GM12878 (cell line): ENCODE data around the gene IGLL5. TPM values are rescaled to one million over a fixed set of nuclear protein-coding genes. Genes with fewer than 3 reads are reported as not detected.

Source experiments
- CREB1 ChIP-seq: IDR thresholded peaks from 2 replicates; pipeline ENCODE4 v1.6.1; 2012; ENCODE audit warnings: low read depth, mild to moderate bottlenecking, inconsistent platforms
- CREM ChIP-seq: IDR thresholded peaks from 2 replicates; pipeline ENCODE4 v1.6.1; 2014; ENCODE audit warnings: antibody characterized with exemption, low read depth
- NFIC ChIP-seq: IDR thresholded peaks from 2 replicates; pipeline ENCODE4 v1.6.1; 2012; ENCODE audit warnings: low read depth, mild to moderate bottlenecking, inconsistent platforms, low read length, moderate library complexity
- NR2C1 ChIP-seq: fragments of 450-650 bp; IDR thresholded peaks from 2 replicates; pipeline ENCODE4 v1.6.1; 2017; ENCODE audit warnings: antibody characterized with exemption, mild to moderate bottlenecking, moderate library complexity
- PKNOX1 ChIP-seq: fragments of 450-650 bp; IDR thresholded peaks from 2 replicates; pipeline ENCODE4 v1.6.1; 2016; ENCODE audit warnings: mild to moderate bottlenecking
- YBX1 ChIP-seq: fragments of 450-650 bp; IDR thresholded peaks from 2 replicates; pipeline ENCODE4 v1.6.1; 2016; ENCODE audit warnings: antibody characterized with exemption
- polyA plus RNA-seq, 11 experiments: library from polyadenylated mRNA; depleted of rRNA in 4 of 11; unstranded in 6 of 11; stranded (reverse) in 5 of 11; fragments of >200 nt; fragmentation: Nextera tagmentation in 4 of 11; fragmentation: Illumina TruSeq in 1 of 11; extraction: Ambion mirVana in 4 of 11; extraction: Trizol in 1 of 11; gene quantifications; 1 replicate in 1 of 11; 2 replicates in 10 of 11; pipeline versions ENCODE4 v1.2.1 to v1.2.3, GENCODE V29; 2011 to 2016; ENCODE audit warnings: inconsistent platforms in 2 of 11, missing spikeins in 2 of 11, low read depth in 1 of 11
- total RNA-seq, 4 experiments: library from RNA; depleted of rRNA in 3 of 4; stranded (reverse); fragments of >200 nt in 3 of 4; fragmentation: Illumina TruSeq in 1 of 4; extraction: Trizol in 1 of 4; gene quantifications; 2 replicates each; pipeline versions ENCODE4 v1.2.1 to v1.2.3, GENCODE V29; 2013 to 2021
- TF ChIP-seq, protein P1 (sequence below): fragments of 450-650 bp; IDR thresholded peaks from 2 replicates; pipeline ENCODE4 v1.6.1; 2017; ENCODE audit warnings: mild to moderate bottlenecking, moderate library complexity

Gene IGLL5
- total and polyA plus RNA-seq, 10 of the 15 experiments (the other 5 are each of a cell fraction or from before 2014, with no cell fraction given), result not detected

GRCh38 chr22:22855085-22855484 is 32.5 kb upstream of the IGLL5 start (continued):
- TF ChIP-seq PKNOX1 (no peak), NR2C1 (no peak), NFIC (no peak), CREM (no peak), YBX1 (no peak), CREB1 (no peak)
- TF ChIP-seq, protein P1, sequence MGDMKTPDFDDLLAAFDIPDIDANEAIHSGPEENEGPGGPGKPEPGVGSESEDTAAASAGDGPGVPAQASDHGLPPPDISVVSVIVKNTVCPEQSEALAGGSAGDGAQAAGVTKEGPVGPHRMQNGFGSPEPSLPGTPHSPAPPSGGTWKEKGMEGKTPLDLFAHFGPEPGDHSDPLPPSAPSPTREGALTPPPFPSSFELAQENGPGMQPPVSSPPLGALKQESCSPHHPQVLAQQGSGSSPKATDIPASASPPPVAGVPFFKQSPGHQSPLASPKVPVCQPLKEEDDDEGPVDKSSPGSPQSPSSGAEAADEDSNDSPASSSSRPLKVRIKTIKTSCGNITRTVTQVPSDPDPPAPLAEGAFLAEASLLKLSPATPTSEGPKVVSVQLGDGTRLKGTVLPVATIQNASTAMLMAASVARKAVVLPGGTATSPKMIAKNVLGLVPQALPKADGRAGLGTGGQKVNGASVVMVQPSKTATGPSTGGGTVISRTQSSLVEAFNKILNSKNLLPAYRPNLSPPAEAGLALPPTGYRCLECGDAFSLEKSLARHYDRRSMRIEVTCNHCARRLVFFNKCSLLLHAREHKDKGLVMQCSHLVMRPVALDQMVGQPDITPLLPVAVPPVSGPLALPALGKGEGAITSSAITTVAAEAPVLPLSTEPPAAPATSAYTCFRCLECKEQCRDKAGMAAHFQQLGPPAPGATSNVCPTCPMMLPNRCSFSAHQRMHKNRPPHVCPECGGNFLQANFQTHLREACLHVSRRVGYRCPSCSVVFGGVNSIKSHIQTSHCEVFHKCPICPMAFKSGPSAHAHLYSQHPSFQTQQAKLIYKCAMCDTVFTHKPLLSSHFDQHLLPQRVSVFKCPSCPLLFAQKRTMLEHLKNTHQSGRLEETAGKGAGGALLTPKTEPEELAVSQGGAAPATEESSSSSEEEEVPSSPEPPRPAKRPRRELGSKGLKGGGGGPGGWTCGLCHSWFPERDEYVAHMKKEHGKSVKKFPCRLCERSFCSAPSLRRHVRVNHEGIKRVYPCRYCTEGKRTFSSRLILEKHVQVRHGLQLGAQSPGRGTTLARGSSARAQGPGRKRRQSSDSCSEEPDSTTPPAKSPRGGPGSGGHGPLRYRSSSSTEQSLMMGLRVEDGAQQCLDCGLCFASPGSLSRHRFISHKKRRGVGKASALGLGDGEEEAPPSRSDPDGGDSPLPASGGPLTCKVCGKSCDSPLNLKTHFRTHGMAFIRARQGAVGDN, result no peak
